Mononuclear cell (primary cell): ENCODE results near the gene HMGXB3. TPM values are rescaled to one million over a fixed set of nuclear protein-coding genes. Genes with fewer than 3 reads are reported as not detected.
"Not testable (repeated sequence)": the region's sequence is repeated elsewhere in the genome, so short reads cannot be mapped to it uniquely, and the experiment has no call there.

Experiments
- H3K27me3 ChIP-seq: 2 replicates; pipeline ENCODE4 v1.6.0; 2011; ENCODE audit warnings: low read length, control low read depth; ENCODE audit not compliant: insufficient read depth
- H3K4me1 ChIP-seq: 2 replicates; pipeline ENCODE4 v1.5.1; 2011; ENCODE audit warnings: mild to moderate bottlenecking, low read length, control low read depth; ENCODE audit not compliant: insufficient read depth
- H3K4me3 ChIP-seq: 2 replicates; pipeline ENCODE4 v1.5.1; 2011; ENCODE audit warnings: mild to moderate bottlenecking, low read length, moderate library complexity
- H3K9me3 ChIP-seq: 2 replicates; pipeline ENCODE4 v1.5.1; 2011; ENCODE audit warnings: low read depth, mild to moderate bottlenecking, control low read depth, low read length
- total RNA-seq: library from RNA; depleted of rRNA; stranded (reverse); fragments of >200 nt; gene quantifications from one replicate; pipeline ENCODE4 v1.2.3, GENCODE V29; 2012

The HMGXB3 gene
- total RNA-seq, 1 donor = 27.2 TPM

GRCh38 chr5:150024346-150024984 is 23.9 kb downstream of the HMGXB3 start:
- Histone ChIP-seq H3K4me1 (no peaks in the 10 kb centered on the region), H3K9me3 (no peaks in the 10 kb centered on the region), H3K27me3 (no peaks in the 10 kb centered on the region), H3K4me3 (no peak overlapping the region)

- Histone ChIP-seq H3K9me3 (no peaks in the 10 kb centered on the region), H3K4me3 (no peak overlapping the region), H3K27me3 (no peaks in the 10 kb centered on the region), H3K4me1 (no peaks in the 10 kb centered on the region)
These were observed 26.2 kb downstream of the HMGXB3 start for GRCh38 chr5:150026682-150027172.

DNA sequence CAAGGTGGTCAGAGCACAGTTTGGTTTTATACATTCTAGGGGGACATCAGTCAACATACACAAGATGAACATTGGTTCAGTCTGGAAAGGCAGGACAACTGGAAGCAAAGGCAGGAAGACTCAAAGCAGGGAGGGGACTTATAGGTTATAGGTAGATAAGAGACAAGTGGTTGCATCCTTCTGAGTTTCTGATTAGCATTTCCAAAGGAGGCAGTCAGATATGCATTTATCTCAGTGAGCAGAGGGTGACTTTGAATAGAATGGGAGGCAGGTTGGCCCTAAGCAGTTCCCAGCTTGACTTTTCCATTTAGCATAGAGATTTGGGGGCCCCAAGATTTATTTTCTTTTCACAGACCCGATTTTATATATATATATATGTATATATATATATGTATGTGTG is 27.5 kb downstream of the HMGXB3 start:
- not testable (repeated sequence) for H3K4me1 ChIP-seq, H3K4me3 ChIP-seq, H3K9me3 ChIP-seq, H3K27me3 ChIP-seq

GRCh38 chr5:150033334-150033733 is 32.8 kb downstream of the HMGXB3 start:
- H3K27me3 ChIP-seq = no peaks in the 10 kb centered on the region
- no peaks in the 10 kb centered on the region for H3K4me1 ChIP-seq
- no peak overlapping the region for H3K4me3 ChIP-seq
- no peaks in the 10 kb centered on the region for H3K9me3 ChIP-seq

DNA sequence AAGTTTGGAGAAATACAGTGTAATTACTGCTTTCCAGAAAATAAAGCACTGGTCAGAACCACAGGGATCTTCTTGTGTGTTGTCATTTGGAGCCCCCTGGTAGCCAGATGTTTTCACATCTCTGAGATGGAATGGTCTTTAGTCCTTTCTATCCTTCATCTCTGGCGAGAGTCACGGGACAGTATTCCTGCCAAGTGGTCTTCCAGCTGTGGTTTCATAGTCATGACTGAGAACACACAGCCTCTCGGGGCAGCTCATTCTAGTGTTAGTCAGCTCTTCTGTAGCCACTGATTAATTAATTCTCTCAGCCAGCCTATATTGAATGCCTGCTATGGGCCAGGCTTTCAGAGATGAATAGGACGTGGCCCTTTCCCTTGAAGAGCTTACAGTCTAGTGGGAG is 34.1 kb downstream of the HMGXB3 start:
- no peak overlapping the region for H3K4me3 ChIP-seq
- no peaks in the 10 kb centered on the region for H3K4me1 ChIP-seq
- H3K9me3 ChIP-seq = no peaks in the 10 kb centered on the region
- H3K27me3 ChIP-seq = no peaks in the 10 kb centered on the region

DNA sequence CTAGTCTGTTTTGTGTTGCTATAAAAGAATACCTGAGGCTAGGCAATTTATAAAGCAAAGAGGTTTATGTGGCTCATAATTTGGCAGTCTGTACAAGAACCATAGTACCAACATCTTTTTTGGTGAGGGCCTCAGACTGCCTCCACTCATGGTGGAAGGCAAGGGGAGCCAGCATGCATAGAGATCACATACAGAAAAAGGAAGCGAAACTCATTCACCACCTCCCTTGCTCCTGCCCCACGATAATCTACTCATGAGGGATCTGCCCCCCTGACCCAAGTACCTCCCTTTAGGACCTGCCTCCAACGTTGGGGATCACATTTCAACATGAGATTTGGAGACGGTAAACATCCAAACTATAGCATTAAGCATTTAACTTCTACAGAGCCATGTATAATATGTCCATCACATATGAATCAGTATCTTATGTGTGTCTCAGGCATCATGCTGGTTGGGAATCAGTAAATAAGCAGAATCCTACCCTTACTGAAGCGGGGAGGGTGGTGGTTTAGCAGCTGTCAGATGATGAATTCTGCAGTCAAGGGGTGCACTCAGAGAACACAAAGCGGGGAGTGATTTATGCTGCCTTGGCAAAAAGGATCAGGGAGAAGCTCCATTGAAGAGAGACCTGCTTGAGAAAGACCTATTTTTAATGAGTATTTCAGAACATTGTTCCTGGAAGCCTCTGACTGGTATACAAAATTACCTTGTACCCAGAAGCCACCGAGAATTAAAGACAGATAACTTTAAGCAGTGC is 34.8 kb downstream of the HMGXB3 start:
- Histone ChIP-seq H3K9me3 (no peaks in the 10 kb centered on the region), H3K27me3 (no peaks in the 10 kb centered on the region), H3K4me3 (no peak overlapping the region), H3K4me1 (no peaks in the 10 kb centered on the region)

DNA sequence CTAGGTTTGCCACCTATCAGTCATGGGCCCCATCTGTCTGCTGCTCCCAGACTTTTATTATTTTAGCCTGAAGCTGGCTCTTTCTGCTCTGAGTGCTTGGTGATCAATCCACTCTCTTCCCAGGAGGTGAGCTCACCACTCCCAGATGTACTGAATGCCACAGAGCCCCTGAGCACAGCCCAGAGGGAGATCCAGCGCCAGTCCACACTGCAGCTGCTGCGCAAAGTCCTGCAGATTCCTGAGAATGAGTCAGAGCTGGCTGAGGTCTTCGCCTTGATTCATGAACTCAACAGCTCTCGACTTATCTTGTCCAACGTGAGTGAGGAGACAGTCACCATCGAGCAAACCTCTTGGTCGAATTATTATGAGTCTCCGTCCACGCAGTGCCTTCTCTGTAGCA is 36.0 kb downstream of the HMGXB3 start:
- Histone ChIP-seq H3K27me3 (no peaks in the 10 kb centered on the region), H3K9me3 (no peaks in the 10 kb centered on the region), H3K4me1 (no peaks in the 10 kb centered on the region), H3K4me3 (no peak overlapping the region)

- no peak overlapping the region for H3K4me3 ChIP-seq
These were observed 38.0 kb downstream of the HMGXB3 start for GRCh38 chr5:150038547-150038946.

GRCh38 chr5:150042459-150042858 is 41.9 kb downstream of the HMGXB3 start:
- Histone ChIP-seq H3K9me3 (no peaks in the 10 kb centered on the region), H3K27me3 (no peaks in the 10 kb centered on the region), H3K4me1 (peaks cover 22% of the 10 kb centered on the region), H3K4me3 (no peak overlapping the region)

More at GRCh38 chr5:150038547-150038946, 38.0 kb downstream of the HMGXB3 start:
- H3K9me3 ChIP-seq = no peaks in the 10 kb centered on the region
- H3K4me1 ChIP-seq = peaks cover 4% of the 10 kb centered on the region
- no peaks in the 10 kb centered on the region for H3K27me3 ChIP-seq

DNA sequence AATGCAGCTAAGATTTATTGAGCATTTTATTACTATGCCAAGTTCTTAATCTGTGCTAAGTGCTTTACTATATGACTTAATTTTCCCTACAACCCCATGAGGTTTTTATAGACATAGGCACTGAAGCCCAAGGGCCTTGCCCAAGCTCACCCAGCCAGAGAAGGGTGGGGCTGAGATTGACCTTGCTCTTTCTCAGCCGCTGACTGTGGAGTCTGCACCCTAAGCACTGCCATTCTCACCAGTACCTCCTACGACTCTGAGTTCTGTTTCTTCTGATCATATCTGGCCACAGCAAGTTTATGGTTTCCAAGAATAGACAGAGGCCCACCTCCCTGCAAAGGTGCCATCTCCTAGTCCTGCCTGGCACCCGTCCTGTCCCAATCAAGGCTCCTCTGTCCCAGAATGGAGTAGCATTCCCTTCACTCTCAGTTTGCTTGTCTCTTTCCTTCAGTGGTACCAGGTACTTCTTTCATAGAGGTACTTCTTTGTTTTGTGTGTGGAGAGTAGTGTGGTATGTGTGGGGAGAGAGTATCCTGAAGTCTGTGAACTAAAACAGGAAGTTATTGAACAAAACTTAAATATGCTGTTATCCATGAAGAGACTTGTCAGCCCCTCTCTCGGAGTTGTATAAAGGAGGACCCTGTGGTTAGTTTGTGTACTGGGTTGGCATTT is 43.3 kb downstream of the HMGXB3 start:
- peaks cover 22% of the 10 kb centered on the region for H3K4me1 ChIP-seq
- H3K27me3 ChIP-seq = no peaks in the 10 kb centered on the region
- H3K4me3 ChIP-seq = no peak overlapping the region
- no peaks in the 10 kb centered on the region for H3K9me3 ChIP-seq

- Histone ChIP-seq H3K9me3 (no peaks in the 10 kb centered on the region), H3K4me3 (no peak overlapping the region), H3K4me1 (peaks cover 22% of the 10 kb centered on the region), H3K27me3 (no peaks in the 10 kb centered on the region)
These were observed 43.8 kb downstream of the HMGXB3 start for GRCh38 chr5:150044329-150044681.

GRCh38 chr5:150044712-150045111 is 44.2 kb downstream of the HMGXB3 start:
- no peaks in the 10 kb centered on the region for H3K9me3 ChIP-seq
- H3K4me1 ChIP-seq = peaks cover 22% of the 10 kb centered on the region
- no peaks in the 10 kb centered on the region for H3K27me3 ChIP-seq
- no peak overlapping the region for H3K4me3 ChIP-seq

- no peak overlapping the region for H3K4me3 ChIP-seq
- peaks cover 23% of the 10 kb centered on the region for H3K4me1 ChIP-seq
- H3K9me3 ChIP-seq = no peaks in the 10 kb centered on the region
- H3K27me3 ChIP-seq = no peaks in the 10 kb centered on the region
These were observed 45.0 kb downstream of the HMGXB3 start for GRCh38 chr5:150045549-150045948.

DNA sequence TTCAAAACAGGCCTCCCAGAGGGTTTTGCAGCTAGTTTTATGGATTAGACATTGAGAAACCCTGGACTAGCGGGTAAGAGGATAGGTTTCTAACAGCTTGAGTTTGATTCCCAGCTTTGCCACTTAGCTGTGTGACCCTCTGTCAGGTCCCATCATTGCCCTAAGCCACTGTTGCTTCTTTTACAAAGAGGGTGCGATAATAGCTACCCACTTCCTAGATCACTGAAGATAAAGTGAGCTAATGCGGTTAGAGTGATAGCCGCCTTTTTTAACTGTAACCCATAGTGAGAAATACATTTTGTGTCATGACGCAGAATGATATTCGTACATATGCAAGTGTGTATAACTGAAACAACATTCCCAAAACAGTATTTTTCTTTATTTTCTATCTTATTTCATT is 45.5 kb downstream of the HMGXB3 start:
- H3K4me3 ChIP-seq = no peak overlapping the region
- H3K9me3 ChIP-seq = no peaks in the 10 kb centered on the region
- no peaks in the 10 kb centered on the region for H3K27me3 ChIP-seq
- peaks cover 28% of the 10 kb centered on the region for H3K4me1 ChIP-seq

- H3K4me1 ChIP-seq = peaks cover 52% of the 10 kb centered on the region
- not testable (repeated sequence) for H3K27me3 ChIP-seq, H3K9me3 ChIP-seq, H3K4me3 ChIP-seq
These were observed 49.8 kb downstream of the HMGXB3 start for GRCh38 chr5:150050172-150050811.
